GM12878 (cell line): ENCODE data around the gene RAI14.

Experiments
- HCFC1 ChIP-seq: fragments of 150-350 bp; IDR thresholded peaks from 2 replicates; pipeline ENCODE4 v1.6.1; 2014; ENCODE audit warnings: low read length
- HDAC2 ChIP-seq: fragments of 200-600 bp; sonication (generic); IDR thresholded peaks from 2 replicates; pipeline ENCODE4 v1.6.1; 2017
- MTA2 ChIP-seq: fragments of 450-650 bp; IDR thresholded peaks from 2 replicates; pipeline ENCODE4 v1.6.1; 2016; ENCODE audit warnings: low read depth, mild to moderate bottlenecking, moderate library complexity
- NR2C2 ChIP-seq: IDR thresholded peaks from 2 replicates; pipeline ENCODE4 v1.6.1; 2011; ENCODE audit warnings: borderline replicate concordance, low read depth; ENCODE audit not compliant: control insufficient read depth, insufficient read length
- POLR2A ChIP-seq: IDR thresholded peaks from 2 replicates; pipeline ENCODE4 v1.6.1; 2011; ENCODE audit warnings: low read depth, mild to moderate bottlenecking, low read length
- REST ChIP-seq: IDR thresholded peaks from 2 replicates; pipeline ENCODE4 v1.6.1; 2012; ENCODE audit warnings: mild to moderate bottlenecking, low read depth, low read length
- USF2 ChIP-seq: IDR thresholded peaks from 2 replicates; pipeline ENCODE4 v1.6.1; 2011; ENCODE audit warnings: low read depth, low read length, improper control_type of control experiment, borderline replicate concordance
- TF ChIP-seq, protein P1 (sequence below): IDR thresholded peaks from 2 replicates; pipeline ENCODE4 v1.6.1; 2012; ENCODE audit warnings: low read depth, low read length, improper control_type of control experiment
- TF ChIP-seq, protein P2 (sequence below): fragments of 450-650 bp; IDR thresholded peaks from 2 replicates; pipeline ENCODE4 v1.6.1; 2017; ENCODE audit warnings: mild to moderate bottlenecking, moderate library complexity
- TF ChIP-seq, protein P3 (sequence below), 3 experiments: IDR thresholded peaks in 2 of 3; conservative IDR thresholded peaks in 1 of 3; 2 replicates each; pipeline ENCODE4 v1.5.1; 2011; ENCODE audit warnings: low read depth in 3 of 3, low read length in 3 of 3, mild to moderate bottlenecking in 3 of 3, control low read depth in 2 of 3, moderate library complexity in 2 of 3, inconsistent platforms in 1 of 3, mixed read lengths in 1 of 3; ENCODE audit not compliant: control insufficient read depth in 2 of 3, insufficient read depth in 1 of 3; ENCODE audit errors: extremely low read depth in 1 of 3

DNA sequence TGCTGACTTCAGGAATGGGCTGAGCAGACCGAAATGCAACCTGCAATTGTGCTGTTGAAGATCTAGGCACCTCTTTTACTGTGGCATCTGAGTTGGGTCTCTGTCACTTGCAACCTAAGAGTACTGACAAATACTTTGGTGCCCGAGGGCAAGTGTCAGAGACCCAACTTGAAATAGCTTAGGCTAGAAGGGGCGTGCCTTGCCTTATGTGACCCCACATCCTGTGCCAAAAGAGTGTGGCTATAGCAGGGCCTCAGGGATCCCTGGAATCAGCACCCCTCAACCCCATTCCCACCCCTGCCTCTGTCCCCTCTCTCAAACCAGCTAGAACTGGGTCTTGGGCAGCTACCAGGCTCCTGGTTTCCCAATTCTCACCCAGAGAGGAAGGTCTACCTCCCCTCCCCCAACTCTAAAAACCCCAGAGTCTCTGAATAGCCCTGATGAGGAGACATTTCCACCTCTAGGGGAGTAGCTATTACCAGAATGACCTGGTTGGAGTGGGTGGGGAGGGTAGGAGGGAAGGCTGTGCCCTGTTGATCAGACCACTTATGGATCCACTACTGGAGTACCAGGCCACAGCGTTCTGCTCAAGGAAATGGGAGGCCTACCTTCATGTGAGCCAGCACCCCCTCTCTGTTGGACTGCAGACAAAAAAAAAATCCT lies 17.5 kb downstream of the RAI14 start:
- TF ChIP-seq HCFC1 (no peak), NR2C2 (no peak), HDAC2 (no peak), REST (no peak), POLR2A (no peak), MTA2 (no peak), USF2 (no peak)
- TF ChIP-seq, protein P1, sequence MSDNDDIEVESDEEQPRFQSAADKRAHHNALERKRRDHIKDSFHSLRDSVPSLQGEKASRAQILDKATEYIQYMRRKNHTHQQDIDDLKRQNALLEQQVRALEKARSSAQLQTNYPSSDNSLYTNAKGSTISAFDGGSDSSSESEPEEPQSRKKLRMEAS, result no peak
- TF ChIP-seq, protein P2, sequence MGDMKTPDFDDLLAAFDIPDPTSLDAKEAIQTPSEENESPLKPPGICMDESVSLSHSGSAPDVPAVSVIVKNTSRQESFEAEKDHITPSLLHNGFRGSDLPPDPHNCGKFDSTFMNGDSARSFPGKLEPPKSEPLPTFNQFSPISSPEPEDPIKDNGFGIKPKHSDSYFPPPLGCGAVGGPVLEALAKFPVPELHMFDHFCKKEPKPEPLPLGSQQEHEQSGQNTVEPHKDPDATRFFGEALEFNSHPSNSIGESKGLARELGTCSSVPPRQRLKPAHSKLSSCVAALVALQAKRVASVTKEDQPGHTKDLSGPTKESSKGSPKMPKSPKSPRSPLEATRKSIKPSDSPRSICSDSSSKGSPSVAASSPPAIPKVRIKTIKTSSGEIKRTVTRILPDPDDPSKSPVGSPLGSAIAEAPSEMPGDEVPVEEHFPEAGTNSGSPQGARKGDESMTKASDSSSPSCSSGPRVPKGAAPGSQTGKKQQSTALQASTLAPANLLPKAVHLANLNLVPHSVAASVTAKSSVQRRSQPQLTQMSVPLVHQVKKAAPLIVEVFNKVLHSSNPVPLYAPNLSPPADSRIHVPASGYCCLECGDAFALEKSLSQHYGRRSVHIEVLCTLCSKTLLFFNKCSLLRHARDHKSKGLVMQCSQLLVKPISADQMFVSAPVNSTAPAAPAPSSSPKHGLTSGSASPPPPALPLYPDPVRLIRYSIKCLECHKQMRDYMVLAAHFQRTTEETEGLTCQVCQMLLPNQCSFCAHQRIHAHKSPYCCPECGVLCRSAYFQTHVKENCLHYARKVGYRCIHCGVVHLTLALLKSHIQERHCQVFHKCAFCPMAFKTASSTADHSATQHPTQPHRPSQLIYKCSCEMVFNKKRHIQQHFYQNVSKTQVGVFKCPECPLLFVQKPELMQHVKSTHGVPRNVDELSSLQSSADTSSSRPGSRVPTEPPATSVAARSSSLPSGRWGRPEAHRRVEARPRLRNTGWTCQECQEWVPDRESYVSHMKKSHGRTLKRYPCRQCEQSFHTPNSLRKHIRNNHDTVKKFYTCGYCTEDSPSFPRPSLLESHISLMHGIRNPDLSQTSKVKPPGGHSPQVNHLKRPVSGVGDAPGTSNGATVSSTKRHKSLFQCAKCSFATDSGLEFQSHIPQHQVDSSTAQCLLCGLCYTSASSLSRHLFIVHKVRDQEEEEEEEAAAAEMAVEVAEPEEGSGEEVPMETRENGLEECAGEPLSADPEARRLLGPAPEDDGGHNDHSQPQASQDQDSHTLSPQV, result no peak
- TF ChIP-seq, protein P3, sequence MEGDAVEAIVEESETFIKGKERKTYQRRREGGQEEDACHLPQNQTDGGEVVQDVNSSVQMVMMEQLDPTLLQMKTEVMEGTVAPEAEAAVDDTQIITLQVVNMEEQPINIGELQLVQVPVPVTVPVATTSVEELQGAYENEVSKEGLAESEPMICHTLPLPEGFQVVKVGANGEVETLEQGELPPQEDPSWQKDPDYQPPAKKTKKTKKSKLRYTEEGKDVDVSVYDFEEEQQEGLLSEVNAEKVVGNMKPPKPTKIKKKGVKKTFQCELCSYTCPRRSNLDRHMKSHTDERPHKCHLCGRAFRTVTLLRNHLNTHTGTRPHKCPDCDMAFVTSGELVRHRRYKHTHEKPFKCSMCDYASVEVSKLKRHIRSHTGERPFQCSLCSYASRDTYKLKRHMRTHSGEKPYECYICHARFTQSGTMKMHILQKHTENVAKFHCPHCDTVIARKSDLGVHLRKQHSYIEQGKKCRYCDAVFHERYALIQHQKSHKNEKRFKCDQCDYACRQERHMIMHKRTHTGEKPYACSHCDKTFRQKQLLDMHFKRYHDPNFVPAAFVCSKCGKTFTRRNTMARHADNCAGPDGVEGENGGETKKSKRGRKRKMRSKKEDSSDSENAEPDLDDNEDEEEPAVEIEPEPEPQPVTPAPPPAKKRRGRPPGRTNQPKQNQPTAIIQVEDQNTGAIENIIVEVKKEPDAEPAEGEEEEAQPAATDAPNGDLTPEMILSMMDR (IDR thresholded peaks at IDR 0.05 in 2 of 3, conservative IDR thresholded peaks at IDR 0.05 in 1 of 3; ENCODE audit: control insufficient read depth in 2 of 3, extremely low read depth in 1 of 3, insufficient read depth in 1 of 3, low read depth in 3 of 3, low read length in 3 of 3), result no peak
